ENCODE measurements around the gene FAM210A. TPM values are rescaled to one million over a fixed set of nuclear protein-coding genes. Genes with fewer than 3 reads are reported as not detected.

FAM210A gene
- total and polyA plus RNA-seq, 2 of the 4 experiments (the other 2 are of a cell fraction), result 9.8 to 25.3 TPM

GRCh38 chr18:13746633-13747032 lies 20.3 kb upstream of the FAM210A start:
- no peak overlapping the region for H4K91ac ChIP-seq (ENCODE audit: insufficient read depth, low read depth, low read length)
- in situ Hi-C loops (cut with MboI; ENCODE audit: low sequenced_read_pairs), result loop anchor here (25.0 kb wide), 1 partner anchor 759 kb away; the partner anchor contains the start of gene CEP192

More at GRCh38 chr18:13746633-13747032, 20.3 kb upstream of the FAM210A start:
- Histone ChIP-seq H2AK5ac (ENCODE audit: low read depth, low read length) (no peak overlapping the region), H3K4ac (ENCODE audit: low read depth, low read length) (no peak overlapping the region), H3K14ac (replicated peaks; ENCODE audit: low read depth, low read length) (no peak overlapping the region), H3K4me2 (ENCODE audit: low read depth, low read length) (no peak overlapping the region), H2AFZ (replicated peaks; ENCODE audit: low read length, poor library complexity) (no peak overlapping the region), H4K8ac (ENCODE audit: low read depth in 2 of 2, low read length in 2 of 2) (no peak overlapping the region), H4K20me1 (ENCODE audit: insufficient read depth, low read length) (no peaks in the 10 kb centered on the region), H3K9me3 (ENCODE audit: control insufficient read depth, insufficient read depth, low read length) (no peaks in the 10 kb centered on the region), H2BK20ac (ENCODE audit: low read depth, low read length) (no peak overlapping the region), H3K27ac (ENCODE audit: insufficient read depth, low read length) (no peak overlapping the region), H3K4me3 (ENCODE audit: insufficient read depth, low read depth, low read length) (no peak overlapping the region), H3K9ac (ENCODE audit: low read depth, low read length) (no peak overlapping the region), H3K27me3 (ENCODE audit: control insufficient read depth, insufficient read depth, low read length) (no peaks in the 10 kb centered on the region), H3K36me3 (ENCODE audit: control insufficient read depth, insufficient read depth, low read length) (peaks cover 33% of the 10 kb centered on the region), H3K9me1 (ENCODE audit: insufficient read depth, low read length) (no peaks in the 10 kb centered on the region), H2BK15ac (ENCODE audit: low read depth, low read length) (no peak overlapping the region), H3K4me1 (ENCODE audit: control insufficient read depth, insufficient read depth, low read length) (no peaks in the 10 kb centered on the region), H3K18ac (ENCODE audit: low read depth, low read length) (no peak overlapping the region), H2AK9ac (replicated peaks; ENCODE audit: low read depth, low read length, poor library complexity) (no peak overlapping the region), H3K79me1 (ENCODE audit: low read depth in 1 of 2, low read length in 2 of 2) (no peaks in the 10 kb centered on the region), H3K23ac (ENCODE audit: low read depth, low read length) (no peak overlapping the region), H2BK5ac (ENCODE audit: low read depth, low read length, poor library complexity, severe bottlenecking) (no peak overlapping the region), H4K5ac (ENCODE audit: low read depth, low read length) (no peak overlapping the region), H2BK120ac (ENCODE audit: low read depth, low read length) (no peak overlapping the region), H3K56ac (ENCODE audit: extremely low read depth, insufficient read depth, low read length) (no peak overlapping the region)
- ChIA-PET CTCF (no interaction called here), POLR2A (ENCODE audit: unreplicated experiment) (no interaction called here)
- TF ChIP-seq MXI1 (IDR thresholded peaks at IDR 0.05; ENCODE audit: borderline replicate concordance, low read depth, low read length), result no peak
- no TSS peak for BruUV-seq (replicated peaks)
- ATAC-seq (ENCODE audit: low read depth) (no peak), DNase-seq (no peak)
- no CpG with 5 or more reads among the region's 3 CpGs for WGBS, 2 experiments (ENCODE audit: extremely low coverage in 2 of 2, insufficient read length in 1 of 2)
- dilution Hi-C loops (cut with HindIII; ENCODE audit: low sequenced_read_pairs, unreplicated experiment) (no loop called here), intact Hi-C loops (cut with micrococcal nuclease) (no loop called here)

Measured in IMR-90 (cell line).